Measurements from ENCODE around the gene SCNN1G. TPM values are rescaled to one million over a fixed set of nuclear protein-coding genes. Genes with fewer than 3 reads are reported as not detected.

SCNN1G gene
- total RNA-seq, 1 experiment from 2014 or later: 6.3 TPM

- Histone ChIP-seq H3K4me3 (ENCODE audit: low read length) (no peak overlapping the region), H2AFZ (ENCODE audit: low read length) (no peak overlapping the region), H3K9me2 (replicated peaks; ENCODE audit: low read length) (no peaks in the 10 kb centered on the region), H3K4me1 (ENCODE audit: insufficient read depth, low read length) (peaks cover 13% of the 10 kb centered on the region), H3K79me2 (ENCODE audit: low read length) (no peaks in the 10 kb centered on the region), H3K9me3 (ENCODE audit: low read length) (no peaks in the 10 kb centered on the region), H3F3A (ENCODE audit: low read length, unreplicated experiment) (no peaks in the 10 kb centered on the region), H3K27me3 (ENCODE audit: low read length) (no peaks in the 10 kb centered on the region), H4K20me1 (ENCODE audit: low read length) (no peaks in the 10 kb centered on the region), H3K4me2 (ENCODE audit: low read length) (no peak overlapping the region), H3K9ac (ENCODE audit: low read length) (no peak overlapping the region), H3K27ac (ENCODE audit: low read length) (no peak overlapping the region), H3K36me3 (ENCODE audit: low read depth, low read length) (no peaks in the 10 kb centered on the region)
- intact Hi-C loops (cut with micrococcal nuclease): no loop called here
- ChIA-PET POLR2A (ENCODE audit: unreplicated experiment) (no interaction called here), CTCF (no interaction called here)
- ATAC-seq (no peak), DNase-seq (no peak)
- BruUV-seq (replicated peaks): no TSS peak
- TF ChIP-seq CTCF (conservative IDR thresholded peaks at IDR 0.05; ENCODE audit: low read depth, low read length): no peak
- no peak for TF ChIP-seq EZH2 (IDR thresholded peaks at IDR 0.05; ENCODE audit: low read length, unreplicated experiment)
- no peak for TF ChIP-seq EZH2phosphoT487 (IDR thresholded peaks at IDR 0.05; ENCODE audit: borderline replicate concordance, low read length)
Observed at GRCh38 chr16:23236983-23237382, 54.4 kb downstream of the SCNN1G start.

- intact Hi-C loops (cut with micrococcal nuclease): loop anchor here (1.0 kb wide), 1 partner anchor 34 kb away; no protein-coding TSS in a partner anchor
- no peak overlapping the region for H2AFZ ChIP-seq (ENCODE audit: low read length)
- DNase-seq (peak; percentile 28), ATAC-seq (peak; percentile 82)
- no peak for TF ChIP-seq EZH2phosphoT487 (IDR thresholded peaks at IDR 0.05; ENCODE audit: borderline replicate concordance, low read length)
- no peak for TF ChIP-seq EZH2 (IDR thresholded peaks at IDR 0.05; ENCODE audit: low read length, unreplicated experiment)
- no peak for TF ChIP-seq CTCF (conservative IDR thresholded peaks at IDR 0.05; ENCODE audit: low read depth, low read length)
- H3K9ac ChIP-seq (ENCODE audit: low read length): no peak overlapping the region
- BruUV-seq (replicated peaks): no TSS peak
- no peaks in the 10 kb centered on the region for H3F3A ChIP-seq (ENCODE audit: low read length, unreplicated experiment)
- no peaks in the 10 kb centered on the region for H3K36me3 ChIP-seq (ENCODE audit: low read depth, low read length)
- H3K27me3 ChIP-seq (ENCODE audit: low read length): no peaks in the 10 kb centered on the region
- ChIA-PET CTCF (no interaction called here), POLR2A (ENCODE audit: unreplicated experiment) (no interaction called here)
- no peaks in the 10 kb centered on the region for H3K79me2 ChIP-seq (ENCODE audit: low read length)
- H3K4me3 ChIP-seq (ENCODE audit: low read length): no peak overlapping the region
- H3K4me1 ChIP-seq (ENCODE audit: insufficient read depth, low read length): peaks cover 13% of the 10 kb centered on the region
- no peaks in the 10 kb centered on the region for H4K20me1 ChIP-seq (ENCODE audit: low read length)
- H3K9me2 ChIP-seq (replicated peaks; ENCODE audit: low read length): no peaks in the 10 kb centered on the region
- no peak overlapping the region for H3K27ac ChIP-seq (ENCODE audit: low read length)
- no peaks in the 10 kb centered on the region for H3K9me3 ChIP-seq (ENCODE audit: low read length)
- peak overlapping the region; percentile 15; the same call in 1 of the 2 replicates for H3K4me2 ChIP-seq (ENCODE audit: low read length)
Observed at GRCh38 chr16:23240994-23241393, 58.4 kb downstream of the SCNN1G start.

GRCh38 chr16:23244122-23244521, 61.6 kb downstream of the SCNN1G start:
- Histone ChIP-seq H3K4me1 (ENCODE audit: insufficient read depth, low read length) (peaks cover 13% of the 10 kb centered on the region), H3F3A (ENCODE audit: low read length, unreplicated experiment) (no peaks in the 10 kb centered on the region), H3K79me2 (ENCODE audit: low read length) (no peaks in the 10 kb centered on the region), H3K27ac (ENCODE audit: low read length) (no peak overlapping the region), H3K4me3 (ENCODE audit: low read length) (no peak overlapping the region), H3K9me2 (replicated peaks; ENCODE audit: low read length) (no peaks in the 10 kb centered on the region), H4K20me1 (ENCODE audit: low read length) (no peaks in the 10 kb centered on the region), H3K4me2 (ENCODE audit: low read length) (no peak overlapping the region), H3K9me3 (ENCODE audit: low read length) (no peaks in the 10 kb centered on the region), H3K27me3 (ENCODE audit: low read length) (no peaks in the 10 kb centered on the region), H2AFZ (ENCODE audit: low read length) (no peak overlapping the region), H3K36me3 (ENCODE audit: low read depth, low read length) (no peaks in the 10 kb centered on the region), H3K9ac (ENCODE audit: low read length) (no peak overlapping the region)
- ATAC-seq (no peak), DNase-seq (no peak)
- intact Hi-C loops (cut with micrococcal nuclease): no loop called here
- TF ChIP-seq EZH2 (IDR thresholded peaks at IDR 0.05; ENCODE audit: low read length, unreplicated experiment) (no peak), EZH2phosphoT487 (IDR thresholded peaks at IDR 0.05; ENCODE audit: borderline replicate concordance, low read length) (no peak), CTCF (conservative IDR thresholded peaks at IDR 0.05; ENCODE audit: low read depth, low read length) (peak; percentile 27; the same call in 1 of the 2 replicates)
- ChIA-PET POLR2A (ENCODE audit: unreplicated experiment) (no interaction called here), CTCF (no interaction called here)
- BruUV-seq (replicated peaks): no TSS peak
